Sigmoid colon (tissue), 4 donors: Measurements from ENCODE around the gene FHDC1.

ENCODE experiments used
- EP300 ChIP-seq, 4 donors: sonication (generic); formaldehyde crosslinking; IDR thresholded peaks; one replicate each; pipeline ENCODE4 v1.6.1; 2017; ENCODE audit warnings: antibody characterized with exemption in 4 of 4
- POLR2A ChIP-seq, 2 donors: fragments of 450-650 bp; IDR thresholded peaks; one replicate each; pipeline ENCODE4 v1.6.1; 2016; ENCODE audit warnings: antibody characterized with exemption in 2 of 2, mild to moderate bottlenecking in 2 of 2, moderate library complexity in 2 of 2
- POLR2AphosphoS5 ChIP-seq, 4 donors: sonication (generic); formaldehyde crosslinking; IDR thresholded peaks; one replicate each; pipeline ENCODE4 v1.6.1; 2017; ENCODE audit warnings: antibody characterized with exemption in 4 of 4
- TF ChIP-seq, protein P1 (sequence below), 4 experiments: fragments of 450-650 bp in 3 of 4; fragments of 200-600 bp in 1 of 4; IDR thresholded peaks; one replicate each; pipeline ENCODE4 v1.5.1; 2016 to 2019; ENCODE audit warnings: antibody characterized with exemption in 4 of 4, mild to moderate bottlenecking in 3 of 4, moderate library complexity in 2 of 4

DNA sequence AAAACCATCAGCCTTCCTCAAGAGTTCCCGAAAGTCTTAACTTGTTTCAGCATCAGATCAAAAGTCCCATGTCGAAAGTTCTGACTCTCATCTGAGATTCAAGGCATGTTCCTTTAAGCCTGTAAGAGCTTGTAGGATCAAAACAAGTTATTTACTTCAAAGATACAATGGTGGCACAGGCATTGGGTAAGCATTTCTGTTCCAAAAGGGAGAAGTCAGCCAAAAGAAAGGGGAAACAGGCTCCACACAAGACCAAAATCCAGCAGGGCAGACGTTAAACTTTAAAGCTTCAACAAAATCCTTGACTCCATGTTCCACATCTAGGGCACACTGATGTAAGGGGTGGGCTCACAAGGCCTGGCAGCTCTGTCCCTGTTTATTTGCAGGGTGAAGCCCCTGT is 91.7 kb downstream of the FHDC1 start:
- TF ChIP-seq POLR2A (IDR thresholded peaks at IDR 0.05) (no peak), POLR2AphosphoS5 (IDR thresholded peaks at IDR 0.05) (no peak), EP300 (IDR thresholded peaks at IDR 0.05) (no peak)
- TF ChIP-seq, protein P1, sequence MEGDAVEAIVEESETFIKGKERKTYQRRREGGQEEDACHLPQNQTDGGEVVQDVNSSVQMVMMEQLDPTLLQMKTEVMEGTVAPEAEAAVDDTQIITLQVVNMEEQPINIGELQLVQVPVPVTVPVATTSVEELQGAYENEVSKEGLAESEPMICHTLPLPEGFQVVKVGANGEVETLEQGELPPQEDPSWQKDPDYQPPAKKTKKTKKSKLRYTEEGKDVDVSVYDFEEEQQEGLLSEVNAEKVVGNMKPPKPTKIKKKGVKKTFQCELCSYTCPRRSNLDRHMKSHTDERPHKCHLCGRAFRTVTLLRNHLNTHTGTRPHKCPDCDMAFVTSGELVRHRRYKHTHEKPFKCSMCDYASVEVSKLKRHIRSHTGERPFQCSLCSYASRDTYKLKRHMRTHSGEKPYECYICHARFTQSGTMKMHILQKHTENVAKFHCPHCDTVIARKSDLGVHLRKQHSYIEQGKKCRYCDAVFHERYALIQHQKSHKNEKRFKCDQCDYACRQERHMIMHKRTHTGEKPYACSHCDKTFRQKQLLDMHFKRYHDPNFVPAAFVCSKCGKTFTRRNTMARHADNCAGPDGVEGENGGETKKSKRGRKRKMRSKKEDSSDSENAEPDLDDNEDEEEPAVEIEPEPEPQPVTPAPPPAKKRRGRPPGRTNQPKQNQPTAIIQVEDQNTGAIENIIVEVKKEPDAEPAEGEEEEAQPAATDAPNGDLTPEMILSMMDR (IDR thresholded peaks at IDR 0.05): no peak
